Activated CD8-positive, alpha-beta T cell treated with anti-CD3 and anti-CD28 coated beads, Interleukin-2, amount 10 ng/mL, durations not matched to agents 7 days and 5 days (primary cell): ENCODE data around the gene UNC93A. TPM values are rescaled to one million over a fixed set of nuclear protein-coding genes. Genes with fewer than 3 reads are reported as not detected.
"Not testable (repeated sequence)": the region's sequence is repeated elsewhere in the genome, so short reads cannot be mapped to it uniquely, and the experiment has no call there.

Experiments
- ATAC-seq: fragments of 150-1000 bp; cut with Tn5 transposase; one replicate; pipeline ENCODE4 v1.10.0; 2021; ENCODE audit warnings: moderate library complexity
- CTCF ChIA-PET: fragments of 350-600 bp; sonication (Branson Sonifier 250); formaldehyde crosslinking; loops from one replicate; lab custom pipeline; 2021; ENCODE audit warnings: antibody characterized with exemption; lab: Charles Lee
- POLR2A ChIA-PET: fragments of 350-600 bp; sonication (Branson Sonifier 250); formaldehyde crosslinking; loops from one replicate; lab custom pipeline; 2021; ENCODE audit warnings: antibody characterized with exemption; lab: Charles Lee
- DNase-seq: peaks from one replicate; pipeline ENCODE4 v3.0.0-alpha.2; 2020
- H3K27ac Mint-ChIP-seq: one replicate; pipeline ENCODE4 v1.8.0; 2021; ENCODE audit warnings: mild to moderate bottlenecking, mixed read lengths
- H3K27me3 Mint-ChIP-seq: one replicate; pipeline ENCODE4 v1.8.0; 2021; ENCODE audit warnings: low read depth, mixed read lengths
- H3K36me3 Mint-ChIP-seq: one replicate; pipeline ENCODE4 v1.8.0; 2021; ENCODE audit warnings: low read depth, mixed read lengths
- H3K4me1 Mint-ChIP-seq: one replicate; pipeline ENCODE4 v1.8.0; 2021; ENCODE audit warnings: low read depth, mixed read lengths
- H3K4me3 Mint-ChIP-seq: one replicate; pipeline ENCODE4 v1.8.0; 2021; ENCODE audit warnings: mild to moderate bottlenecking, mixed read lengths
- H3K9me3 Mint-ChIP-seq: one replicate; pipeline ENCODE4 v1.8.0; 2022; ENCODE audit warnings: mixed read lengths; ENCODE audit not compliant: insufficient read depth
- total RNA-seq, 2 experiments: library from RNA; stranded (reverse); gene quantifications; one replicate each; pipeline ENCODE4 v1.2.3, GENCODE V29; 2021

UNC93A gene
- total RNA-seq, 2 experiments from 2014 or later = not detected

DNA sequence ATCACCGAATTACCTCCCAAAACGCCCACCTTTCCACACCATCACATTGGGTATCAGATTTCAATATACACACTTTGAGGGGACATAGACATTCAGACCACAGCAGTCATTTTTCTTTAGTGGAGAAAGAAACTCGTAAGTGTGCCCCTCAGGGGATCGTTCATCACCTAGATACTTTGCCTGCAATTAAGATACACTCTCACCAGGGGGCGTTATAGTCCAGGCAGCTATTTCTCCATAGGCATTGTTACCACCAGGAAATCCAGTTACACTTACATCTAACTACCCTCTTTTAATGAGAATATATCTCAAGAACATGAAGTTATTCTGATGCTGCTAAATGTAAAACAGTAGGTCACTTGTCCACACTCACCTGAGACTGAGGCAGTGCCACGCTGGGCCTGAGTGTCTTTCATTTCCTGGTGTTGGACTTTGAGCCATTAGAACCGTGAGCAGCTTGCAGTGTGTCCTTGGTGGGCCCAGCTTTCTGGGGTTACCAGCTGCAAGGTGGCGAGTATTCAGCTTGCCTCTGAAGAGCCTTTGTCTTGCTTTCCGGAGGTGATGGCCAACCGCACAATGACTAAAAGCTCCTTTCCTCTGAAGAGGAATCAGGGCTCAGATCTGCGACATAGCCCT is 35.1 kb upstream of the UNC93A start:
- CTCF ChIA-PET = no interaction called here

DNA sequence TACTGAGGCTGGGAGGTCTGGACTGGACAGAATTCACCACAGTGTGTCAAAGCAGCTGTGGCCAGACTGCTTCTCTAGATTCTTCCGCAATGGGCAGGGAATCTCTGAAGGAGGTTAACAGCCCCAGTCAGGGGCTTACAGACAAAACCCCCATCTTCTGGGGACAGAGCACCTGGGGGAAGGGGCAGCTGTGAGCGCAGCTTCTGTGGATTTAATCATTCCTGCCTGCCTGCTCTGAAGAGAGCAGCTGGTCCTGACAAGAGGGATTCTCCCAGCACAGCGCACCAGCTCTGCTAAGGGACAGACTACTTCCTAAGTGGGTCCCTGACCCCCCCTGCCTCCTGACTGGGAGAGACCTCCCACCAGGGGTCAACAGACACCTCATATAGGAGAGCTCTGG is 32.5 kb upstream of the UNC93A start:
- Mint-ChIP-seq H3K4me3 (no peak overlapping the region), H3K9me3 (peaks cover 5% of the 10 kb centered on the region), H3K4me1 (no peaks in the 10 kb centered on the region), H3K36me3 (no peaks in the 10 kb centered on the region), H3K27me3 (peaks cover 30% of the 10 kb centered on the region), H3K27ac (no peak overlapping the region)
- CTCF ChIA-PET = no interaction called here
- DNase-seq = no peak
- POLR2A ChIA-PET = interaction anchor here (0.6 kb wide), 1 partner anchor 633 kb away, joined by 3 read pairs; no protein-coding TSS in a partner anchor
- ATAC-seq = no peak

More for the DNA sequence above, 35.1 kb upstream of the UNC93A start:
- POLR2A ChIA-PET = no interaction called here
- H3K27me3 Mint-ChIP-seq = peaks cover 16% of the 10 kb centered on the region
- H3K9me3 Mint-ChIP-seq = peaks cover 5% of the 10 kb centered on the region
- H3K27ac Mint-ChIP-seq = no peak overlapping the region
- H3K4me1 Mint-ChIP-seq = no peaks in the 10 kb centered on the region
- H3K36me3 Mint-ChIP-seq = no peaks in the 10 kb centered on the region
- ATAC-seq (no peak), DNase-seq (no peak)
- no peak overlapping the region for H3K4me3 Mint-ChIP-seq

DNA sequence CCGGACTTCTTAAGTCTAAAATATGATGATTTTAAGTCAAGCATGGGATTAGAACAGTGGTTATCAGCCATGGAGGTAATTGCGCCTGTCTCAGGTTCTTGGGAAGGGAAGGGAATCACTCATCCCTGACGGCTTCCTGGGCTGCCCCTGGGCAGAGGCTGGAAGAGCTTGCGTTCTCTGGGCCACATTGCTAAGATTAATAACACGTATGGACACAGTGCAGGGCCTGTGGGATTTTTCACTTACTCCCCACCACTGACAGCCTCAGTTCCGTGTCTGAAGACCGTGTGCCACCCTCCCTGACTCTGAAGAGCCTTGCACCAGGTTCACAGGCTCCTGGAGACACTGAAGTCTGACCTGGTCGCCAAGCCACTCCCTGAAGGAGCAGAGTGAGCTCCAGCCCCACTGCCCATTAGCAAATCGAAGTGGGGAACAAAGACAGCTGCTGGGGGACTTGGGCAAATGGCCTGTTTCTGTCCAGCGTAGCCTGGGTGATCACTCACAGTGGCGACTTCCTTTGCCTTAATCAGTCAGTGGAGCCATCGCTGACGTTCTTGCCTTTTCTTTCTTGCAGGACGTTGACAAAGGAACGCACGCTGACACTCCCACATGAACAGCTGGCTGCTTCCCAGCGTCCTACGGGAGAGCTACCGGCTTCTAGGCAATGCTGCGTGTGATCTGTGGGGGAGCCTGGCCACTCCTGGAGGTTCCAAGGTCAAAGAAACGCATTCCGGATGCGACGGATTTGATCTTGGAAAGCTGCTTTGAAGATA is 24.9 kb upstream of the UNC93A start:
- not testable (repeated sequence) for ATAC-seq

DNA sequence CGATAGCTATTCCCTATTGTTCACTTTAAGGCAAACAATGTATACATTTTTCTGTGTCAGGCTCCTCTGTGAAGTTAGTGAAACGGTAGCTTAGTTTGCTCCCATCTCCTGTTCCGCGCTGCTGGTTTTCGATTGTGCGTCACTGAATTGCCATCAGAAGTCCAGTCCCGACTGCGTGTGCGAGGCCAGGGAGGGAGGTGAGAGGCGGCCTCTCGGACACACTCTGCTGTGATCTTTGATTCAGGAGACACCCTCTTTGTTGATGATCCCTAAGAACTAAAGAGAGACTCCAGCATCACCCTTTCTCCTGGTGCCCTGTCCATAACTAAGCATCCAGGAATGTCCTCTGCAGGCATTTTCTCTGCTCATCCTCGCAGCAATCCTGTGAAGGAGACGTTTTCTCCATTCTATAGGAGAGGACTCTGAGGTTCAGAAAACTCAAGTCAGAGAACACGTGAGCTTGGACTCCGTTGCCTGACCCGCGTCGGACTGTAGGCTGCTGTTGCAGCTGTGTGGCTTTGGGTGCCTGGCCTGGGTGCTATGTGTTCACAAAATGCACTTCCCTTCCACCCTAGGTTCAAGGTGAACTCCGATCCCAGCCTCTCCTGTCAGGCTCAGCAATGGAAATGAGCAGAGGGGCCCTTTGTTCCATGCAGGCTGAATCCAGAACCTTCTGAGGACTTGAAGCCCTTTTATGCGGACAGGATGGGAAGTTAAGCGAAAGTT is 24.1 kb upstream of the UNC93A start:
- CTCF ChIA-PET = interaction anchor here (0.6 kb wide), 1 partner anchor 671 kb away, joined by 3 read pairs; no protein-coding TSS in a partner anchor
- Mint-ChIP-seq H3K27ac (no peak overlapping the region), H3K9me3 (no peaks in the 10 kb centered on the region), H3K36me3 (no peaks in the 10 kb centered on the region), H3K4me1 (no peaks in the 10 kb centered on the region), H3K27me3 (peaks cover 20% of the 10 kb centered on the region), H3K4me3 (no peak overlapping the region)
- ATAC-seq = no peak
- no peak for DNase-seq
- POLR2A ChIA-PET = no interaction called here

More for the DNA sequence above, 24.9 kb upstream of the UNC93A start:
- H3K9me3 Mint-ChIP-seq, H3K27ac Mint-ChIP-seq, H3K4me1 Mint-ChIP-seq, CTCF ChIA-PET, H3K4me3 Mint-ChIP-seq, POLR2A ChIA-PET, DNase-seq, H3K36me3 Mint-ChIP-seq: not testable (repeated sequence)
- peaks cover 23% of the 10 kb centered on the region for H3K27me3 Mint-ChIP-seq

DNA sequence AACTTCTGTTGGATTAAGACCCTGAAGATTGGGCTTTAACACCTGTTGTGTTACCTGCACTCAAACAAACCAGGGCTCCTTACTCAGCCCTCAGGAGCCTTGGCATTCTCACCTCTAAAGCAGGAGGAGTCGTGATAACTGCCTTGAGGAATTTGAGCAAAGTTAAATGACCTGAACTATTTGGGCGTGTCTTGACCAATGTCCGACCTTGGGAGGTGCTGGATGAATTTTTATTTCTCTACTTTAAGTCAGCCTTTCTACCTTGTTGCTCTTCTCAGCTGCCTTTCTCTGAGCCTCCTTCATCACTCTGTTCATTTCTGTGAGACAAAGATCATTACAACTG is 23.6 kb upstream of the UNC93A start:
- CTCF ChIA-PET = interaction anchor here (0.6 kb wide), 1 partner anchor 671 kb away, joined by 3 read pairs; no protein-coding TSS in a partner anchor
- POLR2A ChIA-PET, H3K36me3 Mint-ChIP-seq: not testable (repeated sequence)

DNA sequence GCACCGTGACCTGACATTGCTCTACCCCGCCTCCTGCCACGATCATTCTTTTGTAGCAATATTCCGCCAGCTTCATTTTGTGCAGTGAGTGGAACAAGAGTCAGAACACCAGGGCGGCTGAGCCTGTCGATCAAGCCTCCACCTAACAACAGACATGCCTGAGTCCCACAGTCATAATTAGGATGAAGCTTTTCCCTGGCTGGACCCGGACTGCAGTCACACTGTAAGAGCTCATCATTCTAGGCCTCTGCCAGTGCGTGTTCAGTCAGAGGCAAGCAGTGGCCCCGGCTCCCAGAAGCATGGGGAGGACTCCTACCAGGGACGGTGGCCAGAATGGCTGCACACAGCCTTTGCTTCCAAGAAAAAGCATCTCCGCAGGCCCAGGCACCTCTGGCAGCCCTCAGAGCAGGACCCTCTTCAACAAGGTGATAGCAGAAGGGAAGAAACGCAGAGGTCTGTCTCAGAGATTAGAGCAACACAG is 23.2 kb upstream of the UNC93A start:
- CTCF ChIA-PET = interaction anchor here (0.6 kb wide), 1 partner anchor 670 kb away, joined by 3 read pairs; no protein-coding TSS in a partner anchor
- POLR2A ChIA-PET = no interaction called here
- Mint-ChIP-seq H3K4me1 (no peaks in the 10 kb centered on the region), H3K27me3 (peaks cover 12% of the 10 kb centered on the region), H3K9me3 (no peaks in the 10 kb centered on the region), H3K27ac (no peak overlapping the region), H3K4me3 (no peak overlapping the region), H3K36me3 (no peaks in the 10 kb centered on the region)
- DNase-seq (no peak), ATAC-seq (no peak)

More for the DNA sequence above, 23.6 kb upstream of the UNC93A start:
- DNase-seq, H3K9me3 Mint-ChIP-seq, ATAC-seq, H3K27ac Mint-ChIP-seq, H3K4me1 Mint-ChIP-seq, H3K4me3 Mint-ChIP-seq: not testable (repeated sequence)
- H3K27me3 Mint-ChIP-seq = peaks cover 16% of the 10 kb centered on the region

DNA sequence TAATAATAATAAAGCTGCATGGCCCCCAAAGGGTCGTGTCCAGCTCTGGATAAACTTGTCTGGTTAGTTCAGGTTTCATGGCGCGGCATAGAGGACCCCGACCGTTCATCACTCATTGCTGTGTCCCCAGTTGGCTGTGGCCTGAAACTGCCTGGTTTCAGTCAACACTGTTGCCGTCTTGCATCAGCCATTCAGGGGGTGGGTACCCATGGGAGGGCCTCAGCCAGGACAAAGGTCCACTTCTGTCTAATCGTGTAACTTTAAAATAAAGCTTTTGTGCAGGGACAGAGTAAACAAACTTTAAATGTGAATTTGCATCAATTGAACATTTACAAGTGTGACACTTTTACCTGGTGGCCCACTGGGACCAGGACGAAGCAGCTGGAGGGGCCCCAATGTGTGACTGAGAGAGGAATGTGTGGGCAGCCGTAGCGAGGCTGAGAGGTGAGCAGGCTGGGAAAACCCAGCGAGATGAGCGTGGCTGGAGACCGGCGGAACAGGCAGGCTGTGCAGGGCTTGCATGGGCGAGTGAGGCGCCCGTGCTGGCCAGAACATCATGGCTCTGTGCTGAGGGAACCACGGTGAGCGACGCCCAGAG is 22.3 kb upstream of the UNC93A start:
- Mint-ChIP-seq H3K36me3 (no peaks in the 10 kb centered on the region), H3K9me3 (no peaks in the 10 kb centered on the region), H3K27me3 (peaks cover 9% of the 10 kb centered on the region), H3K4me1 (no peaks in the 10 kb centered on the region), H3K27ac (no peak overlapping the region), H3K4me3 (no peak overlapping the region)
- ATAC-seq = no peak
- CTCF ChIA-PET = no interaction called here
- DNase-seq = no peak
- POLR2A ChIA-PET = no interaction called here

DNA sequence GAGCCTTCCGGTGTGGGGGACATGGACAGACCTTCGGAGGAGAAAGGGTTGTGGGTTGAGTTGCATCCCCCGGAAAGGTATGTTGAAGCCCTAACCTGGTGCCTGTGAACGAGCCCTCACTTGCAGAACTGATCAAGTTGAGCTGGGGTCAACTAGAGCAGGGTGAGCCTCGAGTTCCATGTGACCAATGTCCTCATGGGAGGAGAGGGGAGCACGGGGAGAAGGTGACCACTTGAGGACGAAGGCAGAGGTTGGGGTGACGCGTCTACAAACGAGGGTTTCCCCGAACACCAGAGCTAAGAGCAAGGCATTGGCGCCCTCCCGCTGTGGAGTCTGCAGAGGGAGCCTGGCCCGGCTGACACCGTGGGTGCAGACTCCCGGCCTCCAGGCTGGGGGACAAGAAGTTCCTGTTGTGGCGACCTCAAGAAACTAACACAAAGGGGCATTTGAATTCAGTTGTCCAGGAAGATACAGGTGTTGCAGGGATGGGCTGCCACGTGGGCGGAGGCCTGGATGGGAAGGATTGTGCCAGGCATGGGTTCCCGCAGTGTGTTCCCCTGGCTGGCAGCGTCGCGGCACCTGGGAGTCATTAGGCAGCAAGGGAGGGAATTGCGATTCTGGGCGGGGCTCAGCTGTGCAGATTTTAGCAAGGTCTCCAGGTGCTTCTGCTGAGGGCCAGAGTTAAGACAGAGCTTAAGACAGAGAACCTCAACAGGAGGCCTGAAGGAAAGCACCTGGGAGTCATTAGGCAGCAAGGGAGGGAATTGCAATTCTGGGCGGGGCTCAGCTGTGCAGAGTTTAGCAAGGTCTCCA is 20.4 kb upstream of the UNC93A start:
- H3K4me3 Mint-ChIP-seq = no peak overlapping the region
- no peak overlapping the region for H3K27ac Mint-ChIP-seq

DNA sequence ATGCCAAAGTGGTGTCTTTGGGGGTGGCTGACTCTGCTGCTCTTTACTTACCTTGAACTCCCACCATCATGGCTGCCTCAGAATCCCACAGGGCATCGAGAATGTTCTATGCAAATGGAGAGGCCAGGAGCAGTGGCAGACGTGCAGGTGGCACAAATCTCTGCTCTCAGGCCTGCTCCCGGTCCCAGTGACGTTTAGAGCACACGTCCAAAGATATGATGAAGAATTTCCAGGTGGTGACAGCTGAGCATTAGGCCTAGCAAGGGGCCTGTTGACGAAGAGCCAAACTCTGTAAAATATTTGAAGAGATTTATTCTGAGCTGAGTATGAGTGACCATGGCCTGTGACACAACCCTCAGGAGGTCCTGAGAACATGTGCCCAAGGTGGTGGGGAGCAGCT is 19.0 kb upstream of the UNC93A start:
- H3K9me3 Mint-ChIP-seq = no peaks in the 10 kb centered on the region
- no peaks in the 10 kb centered on the region for H3K27me3 Mint-ChIP-seq
- no peak overlapping the region for H3K4me3 Mint-ChIP-seq
- ATAC-seq (no peak), DNase-seq (no peak)
- ChIA-PET CTCF (no interaction called here), POLR2A (no interaction called here)
- H3K27ac Mint-ChIP-seq = no peak overlapping the region
- no peaks in the 10 kb centered on the region for H3K36me3 Mint-ChIP-seq
- no peaks in the 10 kb centered on the region for H3K4me1 Mint-ChIP-seq

More for the DNA sequence above, 20.4 kb upstream of the UNC93A start:
- no peaks in the 10 kb centered on the region for H3K27me3 Mint-ChIP-seq
- no peaks in the 10 kb centered on the region for H3K4me1 Mint-ChIP-seq
- DNase-seq = no peak
- CTCF ChIA-PET = no interaction called here
- no peaks in the 10 kb centered on the region for H3K9me3 Mint-ChIP-seq
- no peaks in the 10 kb centered on the region for H3K36me3 Mint-ChIP-seq
- ATAC-seq = no peak
- POLR2A ChIA-PET = no interaction called here

DNA sequence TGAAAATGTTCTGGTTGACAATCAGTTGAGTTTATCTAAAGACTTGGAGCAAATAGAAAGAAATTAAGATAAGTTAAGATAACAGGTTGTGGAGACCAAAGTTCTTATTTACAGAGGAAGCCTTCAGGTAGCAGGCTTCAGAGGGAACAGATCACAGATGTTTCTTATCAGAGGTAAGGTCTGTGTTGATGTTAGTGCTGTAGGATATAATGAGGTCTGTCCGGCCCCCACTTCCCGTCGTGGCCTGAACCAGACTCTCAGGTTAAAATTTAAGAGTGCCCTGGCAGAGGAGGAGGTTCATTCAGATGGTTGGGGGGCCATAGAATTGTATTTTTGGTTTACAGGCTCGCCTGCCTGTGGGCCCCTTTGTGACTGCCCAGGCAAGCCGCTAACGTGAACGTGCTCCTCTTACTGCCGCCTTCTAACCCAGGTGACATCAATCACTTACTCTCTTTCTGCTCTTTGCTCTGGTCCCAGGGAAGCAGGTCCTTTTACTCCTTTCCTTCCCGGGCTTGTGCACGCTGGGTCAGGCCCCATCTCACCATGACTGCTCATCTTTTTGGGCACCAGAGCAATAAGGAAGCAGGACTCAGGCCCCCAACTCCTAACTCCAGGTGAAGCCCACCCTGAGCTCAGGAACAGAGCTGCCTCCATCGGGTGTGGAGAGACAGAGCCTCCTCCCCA is 18.3 kb upstream of the UNC93A start:
- H3K4me1 Mint-ChIP-seq = no peaks in the 10 kb centered on the region
- no peak overlapping the region for H3K4me3 Mint-ChIP-seq
- ChIA-PET POLR2A (no interaction called here), CTCF (no interaction called here)
- no peak for DNase-seq
- H3K27ac Mint-ChIP-seq = no peak overlapping the region
- H3K27me3 Mint-ChIP-seq = peaks cover 3% of the 10 kb centered on the region
- no peaks in the 10 kb centered on the region for H3K9me3 Mint-ChIP-seq
- ATAC-seq = no peak
- H3K36me3 Mint-ChIP-seq = no peaks in the 10 kb centered on the region
